MCF 10A (cell line): Measurements from ENCODE around the gene GNB1L. TPM values are rescaled to one million over a fixed set of nuclear protein-coding genes. Genes with fewer than 3 reads are reported as not detected.
A peak's percentile ranks its signal among the peaks of the same experiment; 100 is the strongest.
"Not testable (repeated sequence)": the region's sequence is repeated elsewhere in the genome, so short reads cannot be mapped to it uniquely, and the experiment has no call there.

Source experiments
- BruUV-seq: library from RNA; stranded (reverse); fragments of 400-500 nt; replicated peaks from 2 replicates; lab custom pipeline; 2021; lab: Mats Ljungman, UMichigan
- CTCF ChIA-PET: fragments of 300-600 bp; sonication (Branson Sonifier 250); formaldehyde crosslinking; extraction: SDS; loops from one replicate; lab custom pipeline; 2021; ENCODE audit warnings: antibody characterized with exemption, inconsistent platforms; lab: Yijun Ruan, JAX
- POLR2A ChIA-PET: fragments of 300-600, 350-650 bp; sonication (Branson Sonifier 250); formaldehyde crosslinking; extraction: SDS; loops from one replicate; lab custom pipeline; 2020; ENCODE audit warnings: antibody characterized with exemption, inconsistent platforms; lab: Yijun Ruan, JAX
- DNase-seq: peaks from one replicate; pipeline ENCODE4 v3.0.0-alpha.2; 2018; ENCODE audit not compliant: unreplicated experiment
- H3K27ac Mint-ChIP-seq: one replicate; pipeline ENCODE4 v1.8.0; 2022; ENCODE audit warnings: mild to moderate bottlenecking, low read depth, mixed read lengths; ENCODE audit not compliant: unreplicated experiment
- H3K27me3 Mint-ChIP-seq: one replicate; pipeline ENCODE4 v1.8.0; 2022; ENCODE audit warnings: mixed read lengths; ENCODE audit not compliant: insufficient read depth, unreplicated experiment
- H3K36me3 Mint-ChIP-seq: one replicate; pipeline ENCODE4 v1.8.0; 2022; ENCODE audit warnings: mild to moderate bottlenecking, moderate library complexity, mixed read lengths; ENCODE audit not compliant: insufficient read depth, unreplicated experiment
- H3K4me1 Mint-ChIP-seq: one replicate; pipeline ENCODE4 v1.8.0; 2022; ENCODE audit warnings: mixed read lengths; ENCODE audit not compliant: insufficient read depth, unreplicated experiment
- H3K4me3 Mint-ChIP-seq: one replicate; pipeline ENCODE4 v1.8.0; 2022; ENCODE audit warnings: mild to moderate bottlenecking, moderate library complexity, mixed read lengths; ENCODE audit not compliant: unreplicated experiment
- H3K9me3 Mint-ChIP-seq: one replicate; pipeline ENCODE4 v1.8.0; 2022; ENCODE audit warnings: mixed read lengths; ENCODE audit not compliant: unreplicated experiment
- CTCF ChIP-seq: fragments of 200-600 bp; IDR thresholded peaks from one replicate; pipeline ENCODE4 v1.8.0; 2022; ENCODE audit warnings: antibody characterized with exemption, mild to moderate bottlenecking; ENCODE audit not compliant: unreplicated experiment
- intact Hi-C: fragments of 100-400 bp; cut with micrococcal nuclease; formaldehyde crosslinking; loops from 2 replicates; pipeline ENCODE4 v1.14.1; 2022
- total RNA-seq: library from RNA; stranded (reverse); gene quantifications from 2 replicates; pipeline ENCODE4 v1.2.3, GENCODE V29; 2022

Gene GNB1L
- total RNA-seq, 1 experiment from 2014 or later, result 4.3 TPM

DNA sequence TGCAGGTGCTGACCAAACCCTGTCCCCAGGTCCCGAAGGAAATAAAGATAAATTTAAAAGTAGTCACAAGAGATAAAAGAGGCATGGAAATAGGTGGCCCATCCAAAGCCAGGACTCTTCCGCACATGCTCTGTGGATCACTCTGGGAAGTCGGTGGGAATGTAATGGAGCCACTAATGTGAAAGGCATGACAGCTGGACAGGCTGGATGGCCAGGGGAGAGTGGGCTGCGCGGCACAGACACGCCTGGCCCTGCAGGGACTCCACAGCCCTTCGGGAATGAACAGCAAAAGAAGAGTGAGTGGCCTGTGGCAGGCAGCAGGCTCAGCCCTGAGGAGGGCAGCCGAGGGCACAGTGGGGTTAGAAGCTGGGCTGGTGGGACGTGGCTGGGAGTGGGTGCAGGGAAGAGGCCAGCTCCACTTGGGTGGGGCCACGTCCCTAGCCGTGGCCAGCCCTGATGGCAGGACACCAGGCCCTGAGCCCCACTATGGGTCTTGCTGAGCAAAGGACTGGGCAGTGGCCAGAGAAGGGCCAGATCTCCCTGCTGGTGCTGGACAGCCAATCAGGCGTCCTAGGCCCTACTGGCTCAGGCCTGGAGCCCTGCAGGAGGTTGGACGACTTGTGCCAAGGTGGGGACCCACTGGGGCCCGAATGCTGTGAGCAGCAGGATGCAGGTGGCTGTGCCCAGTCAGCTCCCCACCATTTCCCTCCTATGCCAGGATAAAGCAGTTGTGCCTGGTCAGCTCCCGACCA is 31.3 kb upstream of the GNB1L start:
- TF ChIP-seq CTCF, result no peak
- no peak for DNase-seq
- no peaks in the 10 kb centered on the region for H3K27me3 Mint-ChIP-seq
- no peak overlapping the region for H3K4me3 Mint-ChIP-seq
- peaks cover 5% of the 10 kb centered on the region for H3K36me3 Mint-ChIP-seq
- POLR2A ChIA-PET, result interaction anchor here (1.0 kb wide), 1 partner anchor 11 kb away, joined by 4 read pairs; no protein-coding TSS in a partner anchor
- intact Hi-C loops, result no loop called here
- no TSS peak for BruUV-seq
- peak overlapping the region; percentile 49 for H3K27ac Mint-ChIP-seq
- peaks cover 23% of the 10 kb centered on the region for H3K4me1 Mint-ChIP-seq
- CTCF ChIA-PET, result interaction anchor here (0.6 to 2.3 kb wide), 2 partner anchors 29 to 155 kb away, joined by 3 to 11 read pairs; no protein-coding TSS in a partner anchor
- H3K9me3 Mint-ChIP-seq, result no peaks in the 10 kb centered on the region

DNA sequence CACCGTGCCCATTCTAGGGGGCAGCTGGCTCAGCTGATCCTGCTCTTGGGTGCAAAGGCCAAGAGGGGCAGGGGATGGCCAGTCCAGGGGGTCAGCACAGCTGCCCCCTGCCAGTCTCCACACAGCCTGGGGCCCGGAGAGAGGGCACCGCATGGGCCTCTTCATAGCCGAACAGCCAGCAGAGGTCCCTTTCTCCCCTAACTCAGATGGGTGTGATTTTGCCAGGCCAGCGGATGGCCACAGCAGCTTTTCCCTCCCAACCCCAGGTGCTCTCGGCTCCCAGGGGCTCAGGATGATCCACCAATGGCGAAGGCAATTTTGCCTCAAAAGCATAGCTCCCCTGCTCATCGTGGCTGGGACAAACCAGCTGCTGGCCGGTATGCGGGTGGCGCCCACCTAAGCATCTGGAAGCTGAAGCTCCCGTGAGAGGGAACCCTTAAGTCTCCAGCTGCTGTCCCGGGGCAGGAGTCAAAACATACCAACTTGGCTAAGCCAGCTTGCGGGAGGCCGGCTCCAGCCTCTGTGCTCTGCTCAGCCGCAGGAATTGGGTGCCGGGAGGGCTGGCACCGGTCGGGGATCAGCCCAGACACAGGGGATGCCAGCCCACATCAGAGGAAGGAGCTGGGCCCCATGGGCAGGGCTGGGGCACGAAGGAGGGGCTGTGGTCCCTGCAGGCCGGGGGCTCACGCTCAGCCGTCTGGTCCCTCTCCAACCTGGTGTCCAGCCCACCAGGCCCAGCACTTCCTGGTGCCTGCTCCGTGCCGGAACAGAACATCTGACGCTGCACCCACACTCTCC is 30.5 kb upstream of the GNB1L start:
- no peaks in the 10 kb centered on the region for H3K27me3 Mint-ChIP-seq

DNA sequence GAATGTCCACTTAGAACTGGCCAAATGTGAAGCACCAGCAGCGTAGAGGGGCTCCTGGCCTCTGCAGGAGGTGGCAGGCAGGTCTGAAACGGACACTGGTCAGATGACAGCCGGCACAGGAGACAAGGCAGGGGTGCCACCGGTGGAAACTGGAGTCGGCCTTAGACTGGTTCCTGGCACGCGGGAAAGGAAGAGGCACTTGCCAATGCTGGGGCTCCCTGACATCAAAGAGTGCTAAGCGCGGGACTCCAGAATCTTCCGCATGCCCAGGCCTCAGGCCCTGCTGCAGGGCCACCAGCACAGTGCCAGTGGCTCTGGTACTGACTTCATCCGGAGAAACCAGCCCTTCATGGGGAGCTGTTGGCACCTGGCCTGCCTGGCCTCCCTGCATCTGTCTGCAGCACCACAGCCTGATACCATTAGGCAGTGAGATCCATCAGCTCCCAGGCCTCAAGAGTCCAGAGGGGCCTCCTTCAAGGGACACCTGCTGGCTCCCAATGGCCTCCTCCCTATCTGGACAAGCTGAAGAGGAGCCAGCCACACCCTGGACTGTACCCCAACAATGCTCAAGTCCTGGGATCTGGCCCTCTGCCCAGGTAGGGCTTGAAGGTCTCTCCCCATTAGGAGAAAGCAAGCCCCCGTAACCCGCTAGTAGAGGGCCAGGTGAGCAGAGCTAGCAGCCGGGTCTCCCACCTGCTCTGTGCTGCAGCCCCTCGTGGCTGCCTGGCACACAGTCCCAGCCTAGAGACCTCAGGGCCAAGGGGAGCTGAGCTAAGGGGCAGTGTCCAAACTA is 29.7 kb upstream of the GNB1L start:
- no peak overlapping the region for H3K27ac Mint-ChIP-seq
- POLR2A ChIA-PET, result no interaction called here

More for the DNA sequence above, 30.5 kb upstream of the GNB1L start:
- no peaks in the 10 kb centered on the region for H3K9me3 Mint-ChIP-seq
- peaks cover 30% of the 10 kb centered on the region for H3K4me1 Mint-ChIP-seq
- peak overlapping the region; percentile 49 for H3K27ac Mint-ChIP-seq
- H3K36me3 Mint-ChIP-seq, result no peaks in the 10 kb centered on the region
- TF ChIP-seq CTCF, result no peak
- intact Hi-C loops, result no loop called here
- POLR2A ChIA-PET, result no interaction called here
- CTCF ChIA-PET, result interaction anchor here (0.9 to 1.1 kb wide), 2 partner anchors 123 to 129 kb away, joined by 4 read pairs; no protein-coding TSS in a partner anchor
- DNase-seq, result no peak
- BruUV-seq, result no TSS peak
- H3K4me3 Mint-ChIP-seq, result no peak overlapping the region

DNA sequence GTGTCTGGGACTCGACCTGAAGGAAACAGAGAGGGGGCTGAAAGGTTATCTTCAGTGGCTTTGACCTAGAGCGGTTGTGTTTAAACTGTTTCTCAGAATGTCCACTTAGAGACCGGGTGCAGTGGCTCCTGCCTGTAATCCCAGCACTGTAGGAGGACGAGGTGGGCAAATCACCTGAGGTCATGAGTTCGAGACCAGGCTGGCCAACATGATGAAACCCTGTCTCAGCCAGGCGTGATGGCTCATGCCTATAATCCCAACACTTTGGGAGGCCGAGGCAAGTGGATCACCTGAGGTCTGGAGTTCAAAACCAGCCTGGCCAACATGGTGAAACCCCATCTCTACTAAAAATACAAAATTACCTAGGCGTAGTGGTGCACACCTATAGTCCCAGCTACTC is 28.8 kb upstream of the GNB1L start:
- H3K36me3 Mint-ChIP-seq, H3K27ac Mint-ChIP-seq, H3K9me3 Mint-ChIP-seq, POLR2A ChIA-PET, BruUV-seq, H3K27me3 Mint-ChIP-seq, DNase-seq, intact Hi-C loops, H3K4me3 Mint-ChIP-seq: not testable (repeated sequence)
- CTCF ChIA-PET, result interaction anchor here (0.9 kb wide), 1 partner anchor 27 kb away, joined by 3 read pairs; no protein-coding TSS in a partner anchor
- H3K4me1 Mint-ChIP-seq, result peaks cover 42% of the 10 kb centered on the region

More for the DNA sequence above, 29.7 kb upstream of the GNB1L start:
- peaks cover 34% of the 10 kb centered on the region for H3K4me1 Mint-ChIP-seq
- no TSS peak for BruUV-seq
- H3K4me3 Mint-ChIP-seq, result no peak overlapping the region
- no peaks in the 10 kb centered on the region for H3K9me3 Mint-ChIP-seq
- H3K36me3 Mint-ChIP-seq, result no peaks in the 10 kb centered on the region
- intact Hi-C loops, result no loop called here
- CTCF ChIA-PET, result interaction anchor here (0.9 to 1.1 kb wide), 3 partner anchors 26 to 128 kb away, joined by 3 to 4 read pairs (median 4); no protein-coding TSS in a partner anchor
- no peak for DNase-seq
- TF ChIP-seq CTCF, result no peak
- H3K27me3 Mint-ChIP-seq, result no peaks in the 10 kb centered on the region
